GM23338 (cell line): Measurements from ENCODE around the gene TANGO2. TPM values are rescaled to one million over a fixed set of nuclear protein-coding genes. Genes with fewer than 3 reads are reported as not detected.

Experiments
- ATAC-seq: fragments of 200-7000 bp; cut with Tn5 transposase; 3 replicates; pipeline ENCODE4 v1.9.1; 2020
- DNase-seq: peaks from one replicate; pipeline ENCODE4 v3.0.0-alpha.2; 2015; ENCODE audit warnings: low spot score
- H2AFZ ChIP-seq: fragments of 200-600 bp; sonication (generic); 2 replicates; pipeline ENCODE4 v1.8.0; 2016; ENCODE audit warnings: antibody characterized with exemption, mild to moderate bottlenecking, moderate library complexity
- H3F3A ChIP-seq: fragments of 200-600 bp; sonication (generic); replicated peaks from 2 replicates; pipeline ENCODE4 v1.8.0; 2017; ENCODE audit warnings: antibody characterized with exemption, mixed run types, low read depth
- H3K27ac ChIP-seq: fragments of 200-600 bp; sonication (generic); 2 replicates; pipeline ENCODE4 v1.6.1; 2016; ENCODE audit warnings: low read depth
- H3K27me3 ChIP-seq: fragments of 200-600 bp; sonication (generic); 2 replicates; pipeline ENCODE4 v1.8.0; 2016; ENCODE audit warnings: mild to moderate bottlenecking, mixed run types, moderate library complexity; ENCODE audit not compliant: insufficient read depth
- H3K36me3 ChIP-seq: fragments of 200-600 bp; sonication (generic); 2 replicates; pipeline ENCODE4 v1.8.0; 2016; ENCODE audit warnings: mild to moderate bottlenecking; ENCODE audit not compliant: insufficient read depth
- H3K4me1 ChIP-seq: fragments of 200-600 bp; sonication (generic); 2 replicates; pipeline ENCODE4 v1.8.0; 2016; ENCODE audit warnings: mild to moderate bottlenecking, moderate library complexity; ENCODE audit not compliant: insufficient read depth
- H3K4me2 ChIP-seq: fragments of 200-600 bp; sonication (generic); 2 replicates; pipeline ENCODE4 v1.7.1; 2017; ENCODE audit warnings: mixed run types
- H3K4me3 ChIP-seq: fragments of 200-600 bp; sonication (generic); 2 replicates; pipeline ENCODE4 v1.6.1; 2016; ENCODE audit warnings: mixed run types
- H3K79me2 ChIP-seq: fragments of 200-600 bp; sonication (generic); replicated peaks from 2 replicates; pipeline ENCODE4 v1.8.0; 2017; ENCODE audit warnings: mild to moderate bottlenecking; ENCODE audit not compliant: insufficient read depth
- H3K9me2 ChIP-seq: fragments of 200-600 bp; sonication (generic); 2 replicates; pipeline ENCODE4 v1.8.0; 2017; ENCODE audit not compliant: insufficient read depth
- H4K20me1 ChIP-seq: fragments of 200-600 bp; sonication (generic); replicated peaks from 2 replicates; pipeline ENCODE4 v1.8.0; 2017; ENCODE audit warnings: mild to moderate bottlenecking; ENCODE audit not compliant: insufficient read depth
- H3K27ac Mint-ChIP-seq: 2 replicates; pipeline ENCODE4 v1.8.0; 2020; ENCODE audit warnings: inconsistent platforms, mild to moderate bottlenecking, moderate library complexity, mixed read lengths
- H3K27me3 Mint-ChIP-seq: 3 replicates; pipeline ENCODE4 v1.8.0; 2022; ENCODE audit warnings: low read depth, mild to moderate bottlenecking, moderate library complexity, mixed read lengths, inconsistent platforms; ENCODE audit not compliant: insufficient read depth, poor library complexity
- H3K36me3 Mint-ChIP-seq: 3 replicates; pipeline ENCODE4 v1.8.0; 2021; ENCODE audit warnings: low read depth, mild to moderate bottlenecking, inconsistent platforms, moderate library complexity, mixed read lengths
- H3K4me1 Mint-ChIP-seq: 3 replicates; pipeline ENCODE4 v1.8.0; 2020; ENCODE audit warnings: mild to moderate bottlenecking, inconsistent platforms, mixed read lengths
- H3K4me3 Mint-ChIP-seq: 3 replicates; pipeline ENCODE4 v1.8.0; 2021; ENCODE audit warnings: moderate library complexity, mild to moderate bottlenecking, inconsistent platforms, mixed read lengths
- H3K9me3 Mint-ChIP-seq: 3 replicates; pipeline ENCODE4 v1.8.0; 2020; ENCODE audit warnings: moderate library complexity, mild to moderate bottlenecking, inconsistent platforms, mixed read lengths
- CREB1 ChIP-seq: fragments of 250-450 bp; sonication (Bioruptor Pico); IDR thresholded peaks from 2 replicates; pipeline ENCODE4 v1.5.0; 2020; ENCODE audit warnings: low read depth, mild to moderate bottlenecking, moderate library complexity
- CTCF ChIP-seq, 2 experiments: fragments of 200-600 bp in 1 of 2; sonication (generic) in 1 of 2; conservative IDR thresholded peaks; 2 replicates each; pipeline versions ENCODE4 v1.5.1 to v1.6.1; 2016 to 2017; ENCODE audit warnings: antibody characterized with exemption in 2 of 2, low read depth in 2 of 2, mild to moderate bottlenecking in 2 of 2, moderate library complexity in 1 of 2
- ETS1 ChIP-seq: IDR thresholded peaks from 2 replicates; pipeline ENCODE4 v1.6.1; 2016; ENCODE audit warnings: antibody characterized with exemption
- EZH2 ChIP-seq: fragments of 200-600 bp; sonication (generic); IDR thresholded peaks from one replicate; pipeline ENCODE4 v1.8.0; 2017; ENCODE audit warnings: antibody characterized with exemption, mild to moderate bottlenecking, low read depth; ENCODE audit not compliant: unreplicated experiment
- EZH2phosphoT487 ChIP-seq: fragments of 200-600 bp; sonication (generic); IDR thresholded peaks from one replicate; pipeline ENCODE4 v1.8.1; 2018; ENCODE audit warnings: antibody characterized with exemption; ENCODE audit not compliant: unreplicated experiment
- JUNB ChIP-seq: IDR thresholded peaks from one replicate; pipeline ENCODE4 v1.6.1; 2016; ENCODE audit warnings: antibody characterized with exemption; ENCODE audit not compliant: unreplicated experiment
- NANOG ChIP-seq: IDR thresholded peaks from 2 replicates; pipeline ENCODE4 v1.6.1; 2016; ENCODE audit warnings: antibody characterized with exemption, borderline replicate concordance
- POLR2AphosphoS5 ChIP-seq: IDR thresholded peaks from 2 replicates; pipeline ENCODE4 v1.6.1; 2016; ENCODE audit warnings: antibody characterized with exemption, low read depth
- REST ChIP-seq: IDR thresholded peaks from one replicate; pipeline ENCODE4 v1.6.1; 2018; ENCODE audit warnings: antibody characterized with exemption; ENCODE audit not compliant: unreplicated experiment
- STAT1 ChIP-seq: IDR thresholded peaks from one replicate; pipeline ENCODE4 v1.6.1; 2016; ENCODE audit warnings: antibody characterized with exemption; ENCODE audit not compliant: unreplicated experiment
- ZNF114 ChIP-seq: fragments of 250-450 bp; sonication (Bioruptor Pico); IDR thresholded peaks from 2 replicates; pipeline ENCODE4 v1.5.0; 2020; ENCODE audit warnings: mild to moderate bottlenecking, moderate library complexity
- ZNF331 ChIP-seq: fragments of 250-450 bp; sonication (Bioruptor Pico); IDR thresholded peaks from 2 replicates; pipeline ENCODE4 v1.5.0; 2020; ENCODE audit warnings: low read depth, mild to moderate bottlenecking, moderate library complexity
- ZNF462 ChIP-seq: fragments of 250-450 bp; sonication (Bioruptor Pico); IDR thresholded peaks from 2 replicates; pipeline ENCODE4 v1.5.0; 2020; ENCODE audit warnings: mild to moderate bottlenecking, moderate library complexity
- polyA plus RNA-seq: library from polyadenylated mRNA; unstranded; fragments of >200 nt; fragmentation: Nextera tagmentation; extraction: Ambion mirVana; gene quantifications from 2 replicates; pipeline ENCODE4 v1.2.1, GENCODE V29; 2016
- total RNA-seq: library from RNA; depleted of rRNA; stranded (reverse); fragments of >200 nt; shearing (Covaris generic); gene quantifications from 2 replicates; pipeline ENCODE4 v1.2.3, GENCODE V29; 2014

The TANGO2 gene
- total and polyA plus RNA-seq, 2 experiments from 2014 or later = 6.9 to 15.0 TPM

- peaks cover 99% of the 10 kb centered on the region for H3K36me3 Mint-ChIP-seq
- no peak overlapping the region for H3K27ac Mint-ChIP-seq
- H3K4me1 ChIP-seq = no peaks in the 10 kb centered on the region
- H4K20me1 ChIP-seq = peaks cover 35% of the 10 kb centered on the region
- ATAC-seq (no peak), DNase-seq (no peak)
- TF ChIP-seq ZNF114 (CRISPR knock-in tag) (no peak), POLR2AphosphoS5 (no peak), STAT1 (no peak), EZH2phosphoT487 (no peak), ZNF331 (CRISPR knock-in tag) (no peak), EZH2 (no peak), CREB1 (no peak), REST (no peak), ETS1 (no peak), JUNB (no peak), CTCF (conservative IDR thresholded peaks at IDR 0.05; ENCODE audit: low read depth in 2 of 2) (no peak), NANOG (no peak), ZNF462 (CRISPR knock-in tag) (no peak)
- no peak overlapping the region for H3K4me3 Mint-ChIP-seq
- H3K79me2 ChIP-seq = peaks cover 36% of the 10 kb centered on the region
- no peak overlapping the region for H3K4me2 ChIP-seq
- peaks cover 57% of the 10 kb centered on the region for H3K36me3 ChIP-seq
- H3K9me3 Mint-ChIP-seq = no peaks in the 10 kb centered on the region
- no peaks in the 10 kb centered on the region for H3K4me1 Mint-ChIP-seq
- H3K9me2 ChIP-seq = no peaks in the 10 kb centered on the region
- H2AFZ ChIP-seq = no peak overlapping the region
- no peak overlapping the region for H3K4me3 ChIP-seq
- peaks cover 20% of the 10 kb centered on the region for H3F3A ChIP-seq
- H3K27ac ChIP-seq = no peak overlapping the region
- no peaks in the 10 kb centered on the region for H3K27me3 ChIP-seq
- peaks cover 13% of the 10 kb centered on the region for H3K27me3 Mint-ChIP-seq
These were observed 71.6 kb downstream of the TANGO2 start for GRCh38 chr22:20092477-20092854.
